ENCODE data around the gene KDM6B.
A peak's percentile ranks its signal among the peaks of the same experiment; 100 is the strongest.
"Not testable (repeated sequence)": the region's sequence is repeated elsewhere in the genome, so short reads cannot be mapped to it uniquely, and the experiment has no call there.

The KDM6B gene

GRCh38 chr17:7856811-7857712 lies 23.0 kb downstream of the KDM6B start, which contains the start of gene NAA38:
Gene NAA38, minus strand, starts transcription at chr17:7857559. Its CDS starts 96 bp downstream, at chr17:7857463.
- ATAC-seq (replicated peaks), result peak; percentile 84 to 89
- Mint-ChIP-seq H3K9me3 (no peaks in the 10 kb centered on the region), H3K36me3 (peaks cover 23 to 36% of the 10 kb centered on the region in 2 donors), H3K27me3 (no peaks in the 10 kb centered on the region), H3K4me1 (peaks cover 7 to 21% of the 10 kb centered on the region in 2 donors), H3K4me3 (no peak within 1 kb of the TSS), H3K27ac (no peak within 1 kb of the TSS)
- DNase-seq, result peak; percentile 95

- ATAC-seq (replicated peaks), result peak; percentile 56 to 59
- Mint-ChIP-seq H3K4me1 (peaks cover 11 to 20% of the 10 kb centered on the region in 2 donors), H3K27me3 (no peaks in the 10 kb centered on the region), H3K9me3 (no peaks in the 10 kb centered on the region), H3K27ac (no peak within 1 kb of the TSS), H3K36me3 (peaks cover 23 to 35% of the 10 kb centered on the region in 2 donors), H3K4me3 (no peak within 1 kb of the TSS)
- peak; percentile 89 for DNase-seq
Measured at GRCh38 chr17:7857713-7858521, 23.9 kb downstream of the KDM6B start, which contains the start of gene CYB5D1. Gene CYB5D1, plus strand, starts transcription at chr17:7858003. Its CDS starts 132 bp downstream, at chr17:7858135.

GRCh38 chr17:7858522-7858810 lies 24.4 kb downstream of the KDM6B start:
- no peaks in the 10 kb centered on the region for H3K27me3 Mint-ChIP-seq
- peaks cover 21 to 35% of the 10 kb centered on the region in 2 donors for H3K36me3 Mint-ChIP-seq
- no peaks in the 10 kb centered on the region for H3K9me3 Mint-ChIP-seq
- H3K27ac Mint-ChIP-seq, result no peak overlapping the region
- no peak overlapping the region for H3K4me3 Mint-ChIP-seq
- no peak for DNase-seq
- peaks cover 11 to 18% of the 10 kb centered on the region in 2 donors for H3K4me1 Mint-ChIP-seq
- peak in 1 of 2 donors; percentile 22 for ATAC-seq (replicated peaks)

- no peak for ATAC-seq (replicated peaks)
- H3K9me3 Mint-ChIP-seq, result no peaks in the 10 kb centered on the region
- no peak overlapping the region for H3K4me3 Mint-ChIP-seq
- H3K27me3 Mint-ChIP-seq, result no peaks in the 10 kb centered on the region
- H3K36me3 Mint-ChIP-seq, result peaks cover 17 to 31% of the 10 kb centered on the region in 2 donors
- peaks cover 6 to 15% of the 10 kb centered on the region in 2 donors for H3K4me1 Mint-ChIP-seq
- H3K27ac Mint-ChIP-seq, result no peak overlapping the region
- no peak for DNase-seq
Measured at GRCh38 chr17:7859028-7859427, 25.0 kb downstream of the KDM6B start.

GRCh38 chr17:7862692-7863437 lies 28.8 kb downstream of the KDM6B start:
- Mint-ChIP-seq H3K4me3 (no peak overlapping the region), H3K27me3 (no peaks in the 10 kb centered on the region), H3K36me3 (peaks cover 22 to 37% of the 10 kb centered on the region in 2 donors), H3K4me1 (peaks cover 17% of the 10 kb centered on the region in 2 donors), H3K9me3 (no peaks in the 10 kb centered on the region), H3K27ac (no peak overlapping the region)
- ATAC-seq (replicated peaks) (no peak), DNase-seq (no peak)

- Mint-ChIP-seq H3K36me3 (peaks cover 23 to 39% of the 10 kb centered on the region in 2 donors), H3K4me1 (peaks cover 11 to 22% of the 10 kb centered on the region in 2 donors)
- H3K9me3 Mint-ChIP-seq; H3K27me3 Mint-ChIP-seq; DNase-seq; ATAC-seq (replicated peaks); H3K27ac Mint-ChIP-seq; H3K4me3 Mint-ChIP-seq: not testable (repeated sequence)
Measured at GRCh38 chr17:7864384-7864783, 30.4 kb downstream of the KDM6B start.

- Mint-ChIP-seq H3K9me3 (no peaks in the 10 kb centered on the region), H3K27me3 (no peaks in the 10 kb centered on the region), H3K36me3 (peaks cover 23 to 34% of the 10 kb centered on the region in 2 donors), H3K27ac (no peak overlapping the region), H3K4me3 (no peak overlapping the region), H3K4me1 (peaks cover 11 to 22% of the 10 kb centered on the region in 2 donors)
- no peak for ATAC-seq (replicated peaks)
- DNase-seq, result no peak
Measured at GRCh38 chr17:7864995-7865650, 31.1 kb downstream of the KDM6B start.

GRCh38 chr17:7867881-7868329 lies 33.9 kb downstream of the KDM6B start:
- H3K9me3 Mint-ChIP-seq, result no peaks in the 10 kb centered on the region
- H3K27me3 Mint-ChIP-seq, result no peaks in the 10 kb centered on the region
- H3K27ac Mint-ChIP-seq, result no peak overlapping the region
- no peak for DNase-seq
- H3K36me3 Mint-ChIP-seq, result peaks cover 21% of the 10 kb centered on the region in 2 donors
- H3K4me1 Mint-ChIP-seq, result peaks cover 6 to 17% of the 10 kb centered on the region in 2 donors
- no peak for ATAC-seq (replicated peaks)
- no peak overlapping the region for H3K4me3 Mint-ChIP-seq

- peaks cover 11 to 12% of the 10 kb centered on the region in 2 donors for H3K4me1 Mint-ChIP-seq
- H3K9me3 Mint-ChIP-seq, result no peaks in the 10 kb centered on the region
- no peak overlapping the region for H3K4me3 Mint-ChIP-seq
- ATAC-seq (replicated peaks), result no peak
- H3K27me3 Mint-ChIP-seq, result no peaks in the 10 kb centered on the region
- no peak for DNase-seq
- H3K36me3 Mint-ChIP-seq, result peaks cover 21 to 26% of the 10 kb centered on the region in 2 donors
- no peak overlapping the region for H3K27ac Mint-ChIP-seq
Measured at GRCh38 chr17:7873051-7873450, 39.0 kb downstream of the KDM6B start.

- DNase-seq, result no peak
- Mint-ChIP-seq H3K27ac (no peak overlapping the region), H3K27me3 (no peaks in the 10 kb centered on the region), H3K9me3 (no peaks in the 10 kb centered on the region), H3K36me3 (peaks cover 20 to 24% of the 10 kb centered on the region in 2 donors), H3K4me3 (no peak overlapping the region), H3K4me1 (peaks cover 9 to 10% of the 10 kb centered on the region in 2 donors)
- ATAC-seq (replicated peaks), result no peak
Measured at GRCh38 chr17:7875804-7876370, 41.9 kb downstream of the KDM6B start.

GRCh38 chr17:7878234-7878633 lies 44.2 kb downstream of the KDM6B start:
- no peak overlapping the region for H3K4me3 Mint-ChIP-seq
- H3K27me3 Mint-ChIP-seq, result no peaks in the 10 kb centered on the region
- H3K27ac Mint-ChIP-seq, result no peak overlapping the region
- H3K9me3 Mint-ChIP-seq, result no peaks in the 10 kb centered on the region
- DNase-seq (no peak), ATAC-seq (replicated peaks) (no peak)
- peaks cover 18% of the 10 kb centered on the region in 2 donors for H3K36me3 Mint-ChIP-seq
- H3K4me1 Mint-ChIP-seq, result peaks cover 9 to 10% of the 10 kb centered on the region in 2 donors

- peak; percentile 32 to 53 for ATAC-seq (replicated peaks)
Measured at GRCh38 chr17:7880076-7880868, 46.3 kb downstream of the KDM6B start.

More at GRCh38 chr17:7880076-7880868, 46.3 kb downstream of the KDM6B start:
- H3K27ac Mint-ChIP-seq, result no peak overlapping the region
- no peak for DNase-seq
- H3K36me3 Mint-ChIP-seq, result peaks cover 8% of the 10 kb centered on the region in 2 donors
- H3K27me3 Mint-ChIP-seq, result no peaks in the 10 kb centered on the region
- peaks cover 6 to 9% of the 10 kb centered on the region in 2 donors for H3K4me1 Mint-ChIP-seq
- no peak overlapping the region for H3K4me3 Mint-ChIP-seq
- H3K9me3 Mint-ChIP-seq, result no peaks in the 10 kb centered on the region
